ENCODE results near the gene UBTD1. TPM values are rescaled to one million over a fixed set of nuclear protein-coding genes. Genes with fewer than 3 reads are reported as not detected.
A peak's percentile ranks its signal among the peaks of the same experiment; 100 is the strongest.

UBTD1 gene
- total and polyA plus RNA-seq, 8 donors = 3.9 to 9.0 (median 5.4) TPM

DNA sequence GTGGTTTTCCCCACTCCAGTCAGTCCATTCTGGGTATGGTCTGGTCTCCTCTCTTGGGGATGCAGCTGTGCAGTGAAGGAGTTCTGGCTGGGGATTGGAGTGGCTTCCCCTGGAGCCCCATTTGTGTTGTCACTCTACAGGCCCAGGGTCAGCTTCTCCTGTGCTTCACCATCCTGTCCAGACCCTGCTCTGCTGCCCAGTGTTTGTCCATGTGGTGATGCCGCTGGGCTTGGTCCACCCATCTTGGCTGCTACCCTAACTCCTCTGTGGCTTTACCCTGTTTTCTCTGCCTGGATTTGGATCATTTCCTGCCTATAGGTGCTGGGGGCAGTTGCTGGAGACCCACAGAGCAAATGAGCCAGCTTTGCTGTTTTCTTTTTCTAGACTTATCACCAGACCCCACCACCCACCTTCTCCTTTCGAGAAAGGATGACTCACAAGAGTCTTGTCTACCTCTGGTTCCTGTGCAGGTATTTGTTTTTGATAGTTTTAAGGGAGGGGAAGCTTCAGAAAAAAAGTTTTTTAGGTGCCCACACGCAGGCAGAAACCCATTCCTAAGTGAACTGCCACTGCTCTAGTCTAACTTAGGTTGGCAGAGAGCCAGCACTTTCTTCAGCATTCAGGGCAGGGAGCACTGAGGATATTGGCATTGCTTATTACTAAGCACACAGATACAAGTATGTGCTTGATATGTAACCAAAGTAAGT, 44.2 kb upstream of the UBTD1 start:
- FAIRE-seq = no peak
- no peaks in the 10 kb centered on the region for H3K27me3 ChIP-seq
- H3K36me3 ChIP-seq = peaks cover 8 to 34% (median 19%) of the 10 kb centered on the region in 3 donors
- 58 to 60% methylated on average over 3 of the region's 3 CpGs for WGBS, 2 donors
- peak; percentile 23 to 65 (median 58) for ATAC-seq
- no peak for TF ChIP-seq CTCF (IDR thresholded peaks at IDR 0.05)
- peak in 1 of 6 donors; percentile 33 for DNase-seq
- H3K9me3 ChIP-seq = no peaks in the 10 kb centered on the region
- no peak overlapping the region for H3K27ac ChIP-seq
- H3K4me1 ChIP-seq = no peaks in the 10 kb centered on the region
- no peak overlapping the region for H3K4me3 ChIP-seq
- intact Hi-C loops (cut with DNase I) = loop anchor here in 1 of 3 donors (10.0 kb wide), 1 partner anchor 90 kb away; no protein-coding TSS in a partner anchor

- Histone ChIP-seq H3K4me3 (no peak overlapping the region), H3K27me3 (no peaks in the 10 kb centered on the region), H3K4me1 (no peaks in the 10 kb centered on the region), H3K36me3 (peaks cover 14 to 50% (median 24%) of the 10 kb centered on the region in 3 donors), H3K9me3 (no peaks in the 10 kb centered on the region), H3K27ac (no peak overlapping the region)
- intact Hi-C loops (cut with DNase I) = loop anchor here in 1 of 3 donors (10.0 kb wide), 1 partner anchor 89 kb away; no protein-coding TSS in a partner anchor
- DNase-seq (no peak), ATAC-seq (no peak), FAIRE-seq (no peak)
- WGBS, 2 donors = 62 to 85% methylated on average over 5 of the region's 5 CpGs
- no peak for TF ChIP-seq CTCF (IDR thresholded peaks at IDR 0.05)
These were observed 42.6 kb upstream of the UBTD1 start for GRCh38 chr10:97456034-97456685.

- no peaks in the 10 kb centered on the region for H3K27me3 ChIP-seq
- H3K36me3 ChIP-seq = peaks cover 14 to 56% (median 29%) of the 10 kb centered on the region in 3 donors
- no peaks in the 10 kb centered on the region for H3K4me1 ChIP-seq
- 75 to 82% methylated on average over 3 of the region's 3 CpGs for WGBS, 2 donors
- TF ChIP-seq CTCF (IDR thresholded peaks at IDR 0.05) = no peak
- H3K27ac ChIP-seq = no peak overlapping the region
- FAIRE-seq (no peak), DNase-seq (no peak), ATAC-seq (no peak)
- H3K4me3 ChIP-seq = no peak overlapping the region
- intact Hi-C loops (cut with DNase I) = loop anchor here in 1 of 3 donors (10.0 kb wide), 1 partner anchor 88 kb away; no protein-coding TSS in a partner anchor
- no peaks in the 10 kb centered on the region for H3K9me3 ChIP-seq
These were observed 42.0 kb upstream of the UBTD1 start for GRCh38 chr10:97456686-97457065.

DNA sequence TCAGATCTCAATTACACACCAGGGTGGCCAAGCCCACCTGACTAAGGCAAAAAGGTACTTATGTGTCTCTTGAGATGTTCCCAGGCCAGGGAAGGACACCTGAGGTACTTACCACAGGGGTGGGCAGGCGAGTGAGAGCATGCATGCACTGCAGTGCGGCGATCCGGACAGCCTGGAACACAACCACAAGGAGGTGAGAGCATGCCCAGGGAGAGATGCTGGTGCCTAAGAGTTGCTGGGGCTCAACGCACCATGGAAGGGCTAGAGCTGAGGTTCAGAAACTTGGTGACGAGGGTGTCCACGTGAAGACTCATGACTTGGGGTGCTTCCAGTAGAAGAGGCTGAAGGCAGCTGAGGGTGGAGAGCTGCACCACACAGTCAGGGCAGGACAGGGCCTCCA, 39.6 kb upstream of the UBTD1 start:
- DNase-seq = no peak
- TF ChIP-seq CTCF (IDR thresholded peaks at IDR 0.05) = no peak
- no peaks in the 10 kb centered on the region for H3K27me3 ChIP-seq
- FAIRE-seq = no peak
- ATAC-seq = no peak
- no peak overlapping the region for H3K27ac ChIP-seq
- H3K4me1 ChIP-seq = peaks cover 0 to 2% (median 0%) of the 10 kb centered on the region in 3 donors
- 94 to 97% methylated on average over 7 of the region's 7 CpGs for WGBS, 2 donors
- intact Hi-C loops (cut with DNase I) = loop anchor here in 1 of 3 donors (10.0 kb wide), 1 partner anchor 86 kb away; no protein-coding TSS in a partner anchor
- H3K9me3 ChIP-seq = no peaks in the 10 kb centered on the region
- H3K4me3 ChIP-seq = no peak overlapping the region
- H3K36me3 ChIP-seq = peaks cover 14 to 72% (median 41%) of the 10 kb centered on the region in 3 donors
